Stimulated activated CD8-positive, alpha-beta memory T cell treated with anti-CD3 and anti-CD28 coated beads, Interleukin-12 subunit alpha, Interleukin-12 subunit beta, amount 100 ng/mL, for 4 hours (primary cell): Measurements from ENCODE around the gene ESPNL.

ENCODE experiments used
- DNase-seq: peaks from one replicate; pipeline ENCODE4 v3.0.0-alpha.2; 2020; ENCODE audit warnings: low read depth

Gene ESPNL

GRCh38 chr2:238098901-238099713, 1.0 kb upstream of the ESPNL start:
- no peak for DNase-seq

- no peak for DNase-seq
Observed at GRCh38 chr2:238099714-238100048, 459 bp upstream of the ESPNL start.

GRCh38 chr2:238100821-238101771, 956 bp downstream of the ESPNL start:
- DNase-seq = no peak

- no peak for DNase-seq
Observed at GRCh38 chr2:238101891-238102841, 2.0 kb downstream of the ESPNL start.

GRCh38 chr2:238102865-238103264, 2.7 kb downstream of the ESPNL start:
- DNase-seq = no peak

- no peak for DNase-seq
Observed at GRCh38 chr2:238103465-238104225, 3.5 kb downstream of the ESPNL start.

GRCh38 chr2:238104226-238104690, 4.1 kb downstream of the ESPNL start:
- no peak for DNase-seq

- DNase-seq = no peak
Observed at GRCh38 chr2:238104691-238105371, 4.7 kb downstream of the ESPNL start.

- no peak for DNase-seq
Observed at GRCh38 chr2:238105506-238106338, 5.6 kb downstream of the ESPNL start.

GRCh38 chr2:238106339-238106697, 6.2 kb downstream of the ESPNL start:
- DNase-seq = no peak

GRCh38 chr2:238106698-238107524, 6.8 kb downstream of the ESPNL start:
- DNase-seq = no peak

GRCh38 chr2:238107525-238108422, 7.6 kb downstream of the ESPNL start:
- DNase-seq = no peak

GRCh38 chr2:238108423-238109183, 8.5 kb downstream of the ESPNL start:
- no peak for DNase-seq

- no peak for DNase-seq
Observed at GRCh38 chr2:238113611-238114010, 13.5 kb downstream of the ESPNL start.

- no peak for DNase-seq
Observed at GRCh38 chr2:238114331-238114841, 14.2 kb downstream of the ESPNL start.

GRCh38 chr2:238114851-238115660, 14.9 kb downstream of the ESPNL start:
- no peak for DNase-seq
